Measurements from ENCODE around the gene RTN4IP1. TPM values are rescaled to one million over a fixed set of nuclear protein-coding genes. Genes with fewer than 3 reads are reported as not detected.

The RTN4IP1 gene
- polyA plus RNA-seq, 1 donor from 2014 or later: 8.5 TPM

DNA sequence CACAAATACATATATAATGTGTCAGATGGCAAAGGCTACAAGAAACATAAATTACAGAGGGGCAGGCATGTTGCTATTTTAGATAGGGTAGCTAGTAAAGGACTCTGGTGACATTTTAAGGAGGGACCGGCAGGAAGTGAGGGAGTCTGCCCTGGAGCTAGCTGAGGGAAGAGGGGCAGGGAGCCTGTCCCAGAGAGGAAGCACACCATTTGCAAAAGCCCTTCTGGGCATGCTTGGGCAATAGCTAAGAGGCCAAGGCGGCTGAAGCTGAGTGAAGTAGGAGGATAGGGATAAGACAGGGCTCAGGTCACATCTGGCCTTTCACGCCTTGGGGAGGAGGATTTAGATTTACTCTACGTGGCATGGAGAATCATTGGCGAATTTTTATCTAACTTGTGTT lies 96.2 kb downstream of the RTN4IP1 start:
- Histone ChIP-seq H2AFZ (ENCODE audit: low read depth, low read length) (no peak overlapping the region), H3K36me3 (ENCODE audit: insufficient read depth, low read length) (no peaks in the 10 kb centered on the region), H3K9me3 (ENCODE audit: low read length) (no peaks in the 10 kb centered on the region), H3K4me3 (ENCODE audit: low read length) (no peak overlapping the region), H3K27ac (ENCODE audit: low read length) (no peak overlapping the region), H3K9me2 (ENCODE audit: insufficient read depth, low read length) (no peaks in the 10 kb centered on the region), H3F3A (ENCODE audit: insufficient read depth, low read length, poor library complexity, severe bottlenecking) (no peaks in the 10 kb centered on the region), H3K79me2 (replicated peaks; ENCODE audit: insufficient read depth, low read length) (no peaks in the 10 kb centered on the region), H3K27me3 (ENCODE audit: insufficient read depth, low read depth, low read length) (no peaks in the 10 kb centered on the region), H4K20me1 (ENCODE audit: insufficient read depth) (no peaks in the 10 kb centered on the region), H3K9ac (ENCODE audit: low read length) (no peak overlapping the region), H3K4me2 (ENCODE audit: low read length) (no peak overlapping the region)
- no peak for TF ChIP-seq EP300 (conservative IDR thresholded peaks at IDR 0.05; ENCODE audit: poor library complexity, severe bottlenecking)
- no peak for TF ChIP-seq EZH2 (IDR thresholded peaks at IDR 0.05; ENCODE audit: borderline replicate concordance, insufficient read depth, low read length, poor library complexity, severe bottlenecking)
- TF ChIP-seq RAD21 (conservative IDR thresholded peaks at IDR 0.05): no peak
- TF ChIP-seq POLR2AphosphoS5 (IDR thresholded peaks at IDR 0.05): no peak
- TF ChIP-seq, protein P1, sequence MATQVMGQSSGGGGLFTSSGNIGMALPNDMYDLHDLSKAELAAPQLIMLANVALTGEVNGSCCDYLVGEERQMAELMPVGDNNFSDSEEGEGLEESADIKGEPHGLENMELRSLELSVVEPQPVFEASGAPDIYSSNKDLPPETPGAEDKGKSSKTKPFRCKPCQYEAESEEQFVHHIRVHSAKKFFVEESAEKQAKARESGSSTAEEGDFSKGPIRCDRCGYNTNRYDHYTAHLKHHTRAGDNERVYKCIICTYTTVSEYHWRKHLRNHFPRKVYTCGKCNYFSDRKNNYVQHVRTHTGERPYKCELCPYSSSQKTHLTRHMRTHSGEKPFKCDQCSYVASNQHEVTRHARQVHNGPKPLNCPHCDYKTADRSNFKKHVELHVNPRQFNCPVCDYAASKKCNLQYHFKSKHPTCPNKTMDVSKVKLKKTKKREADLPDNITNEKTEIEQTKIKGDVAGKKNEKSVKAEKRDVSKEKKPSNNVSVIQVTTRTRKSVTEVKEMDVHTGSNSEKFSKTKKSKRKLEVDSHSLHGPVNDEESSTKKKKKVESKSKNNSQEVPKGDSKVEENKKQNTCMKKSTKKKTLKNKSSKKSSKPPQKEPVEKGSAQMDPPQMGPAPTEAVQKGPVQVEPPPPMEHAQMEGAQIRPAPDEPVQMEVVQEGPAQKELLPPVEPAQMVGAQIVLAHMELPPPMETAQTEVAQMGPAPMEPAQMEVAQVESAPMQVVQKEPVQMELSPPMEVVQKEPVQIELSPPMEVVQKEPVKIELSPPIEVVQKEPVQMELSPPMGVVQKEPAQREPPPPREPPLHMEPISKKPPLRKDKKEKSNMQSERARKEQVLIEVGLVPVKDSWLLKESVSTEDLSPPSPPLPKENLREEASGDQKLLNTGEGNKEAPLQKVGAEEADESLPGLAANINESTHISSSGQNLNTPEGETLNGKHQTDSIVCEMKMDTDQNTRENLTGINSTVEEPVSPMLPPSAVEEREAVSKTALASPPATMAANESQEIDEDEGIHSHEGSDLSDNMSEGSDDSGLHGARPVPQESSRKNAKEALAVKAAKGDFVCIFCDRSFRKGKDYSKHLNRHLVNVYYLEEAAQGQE (IDR thresholded peaks at IDR 0.05; ENCODE audit: borderline replicate concordance): no peak
- no peak for TF ChIP-seq TAF1 (IDR thresholded peaks at IDR 0.05; ENCODE audit: low read depth)
- no peak for TF ChIP-seq MXI1 (conservative IDR thresholded peaks at IDR 0.05; ENCODE audit: poor library complexity, severe bottlenecking)
- TF ChIP-seq SMC3 (conservative IDR thresholded peaks at IDR 0.05; ENCODE audit: poor library complexity): no peak
- TF ChIP-seq CTCF (IDR thresholded peaks at IDR 0.05; ENCODE audit: poor library complexity, severe bottlenecking): no peak

DNA sequence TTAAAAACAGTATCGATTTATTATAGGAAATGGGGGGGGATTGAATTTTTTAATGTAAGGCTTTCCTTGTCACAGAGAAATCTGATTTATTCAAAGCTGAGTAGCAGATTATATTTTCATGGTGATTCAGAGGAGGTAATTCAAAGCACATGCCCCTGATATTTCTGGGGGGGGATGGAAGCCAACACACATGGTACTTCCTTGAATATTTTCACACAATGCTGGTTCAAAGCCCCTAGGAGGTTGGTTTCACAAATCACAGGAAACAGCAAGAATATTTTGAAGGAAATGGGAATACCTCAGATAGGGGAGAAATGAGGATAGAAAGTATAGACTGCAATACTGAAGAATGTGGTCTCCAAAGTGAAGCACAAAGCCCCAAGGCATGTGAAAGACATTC lies 98.8 kb downstream of the RTN4IP1 start:
- H3K9me2 ChIP-seq (ENCODE audit: insufficient read depth, low read length): no peaks in the 10 kb centered on the region
- no peaks in the 10 kb centered on the region for H3K27me3 ChIP-seq (ENCODE audit: insufficient read depth, low read depth, low read length)
- H3K9me3 ChIP-seq (ENCODE audit: low read length): no peaks in the 10 kb centered on the region
- no peak overlapping the region for H3K27ac ChIP-seq (ENCODE audit: low read length)
- H2AFZ ChIP-seq (ENCODE audit: low read depth, low read length): no peak overlapping the region
- H3K4me3 ChIP-seq (ENCODE audit: low read length): no peak overlapping the region
- no peaks in the 10 kb centered on the region for H3K36me3 ChIP-seq (ENCODE audit: insufficient read depth, low read length)
- no peaks in the 10 kb centered on the region for H3K79me2 ChIP-seq (replicated peaks; ENCODE audit: insufficient read depth, low read length)
- no peaks in the 10 kb centered on the region for H4K20me1 ChIP-seq (ENCODE audit: insufficient read depth)
- H3K4me2 ChIP-seq (ENCODE audit: low read length): no peak overlapping the region
- H3K9ac ChIP-seq (ENCODE audit: low read length): no peak overlapping the region
- no peak for TF ChIP-seq CTCF (IDR thresholded peaks at IDR 0.05; ENCODE audit: poor library complexity, severe bottlenecking)
- H3F3A ChIP-seq (ENCODE audit: insufficient read depth, low read length, poor library complexity, severe bottlenecking): no peaks in the 10 kb centered on the region
